ENCODE measurements around the gene SMAP2. TPM values are rescaled to one million over a fixed set of nuclear protein-coding genes. Genes with fewer than 3 reads are reported as not detected.
"Not testable (repeated sequence)": the region's sequence is repeated elsewhere in the genome, so short reads cannot be mapped to it uniquely, and the experiment has no call there.

The SMAP2 gene
- total and polyA plus RNA-seq, 2 donors: 55.2 to 251 TPM

DNA sequence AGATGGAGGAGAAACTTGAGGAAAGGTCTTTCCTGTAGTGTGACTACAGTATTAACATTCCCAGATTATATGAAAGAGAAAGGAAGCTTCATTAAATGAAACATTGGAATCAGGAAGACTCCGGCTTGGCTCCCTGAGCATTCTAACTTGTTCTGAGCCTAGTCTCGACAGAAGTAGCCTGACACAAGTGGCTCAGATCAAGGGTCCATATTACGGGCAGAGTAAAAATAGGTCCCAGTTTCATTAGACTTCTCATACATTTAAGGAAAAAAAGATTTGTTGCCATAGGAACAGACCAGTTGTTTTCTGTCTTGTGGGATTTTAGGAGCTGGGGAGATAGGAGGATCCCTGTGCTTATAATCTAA, 12.8 kb downstream of the SMAP2 start:
- 34% methylated on average over 3 of the region's 3 CpGs for WGBS
- peak overlapping the region; percentile 95 to 100 for H3K27ac ChIP-seq (ENCODE audit: low read depth in 1 of 2, low read length in 1 of 2)
- peaks cover 16 to 18% of the 10 kb centered on the region in 2 donors for H3K36me3 ChIP-seq (ENCODE audit: control insufficient read depth in 2 of 2, insufficient read depth in 2 of 2, low read length in 1 of 2)
- H3K4me1 ChIP-seq (ENCODE audit: control insufficient read depth in 2 of 2, insufficient read depth in 2 of 2, low read length in 2 of 2): peaks cover 68 to 95% of the 10 kb centered on the region in 2 donors
- peak overlapping the region; percentile 17 to 49 for H3K4me3 ChIP-seq (ENCODE audit: low read length in 2 of 2)
- H3K27me3 ChIP-seq (ENCODE audit: control insufficient read depth in 2 of 2, insufficient read depth in 1 of 2, low read length in 1 of 2): no peaks in the 10 kb centered on the region
- H3K9me3 ChIP-seq (ENCODE audit: control insufficient read depth in 2 of 2, insufficient read depth in 1 of 2, low read length in 1 of 2): peaks cover 0 to 2% of the 10 kb centered on the region in 2 donors
- DNase-seq (ENCODE audit: low read depth in 6 of 9, low spot score in 9 of 9): no peak

GRCh38 chr1:40386796-40387195, 13.3 kb downstream of the SMAP2 start:
- Histone ChIP-seq H3K9me3 (ENCODE audit: control insufficient read depth in 2 of 2, insufficient read depth in 1 of 2, low read length in 1 of 2) (peaks cover 0 to 2% of the 10 kb centered on the region in 2 donors), H3K4me1 (ENCODE audit: control insufficient read depth in 2 of 2, insufficient read depth in 2 of 2, low read length in 2 of 2) (peaks cover 72 to 95% of the 10 kb centered on the region in 2 donors), H3K36me3 (ENCODE audit: control insufficient read depth in 2 of 2, insufficient read depth in 2 of 2, low read length in 1 of 2) (peaks cover 16 to 19% of the 10 kb centered on the region in 2 donors), H3K27ac (ENCODE audit: low read depth in 1 of 2, low read length in 1 of 2) (peak overlapping the region; percentile 95 to 97), H3K4me3 (ENCODE audit: low read length in 2 of 2) (peak overlapping the region; percentile 17 to 49), H3K27me3 (ENCODE audit: control insufficient read depth in 2 of 2, insufficient read depth in 1 of 2, low read length in 1 of 2) (no peaks in the 10 kb centered on the region)
- DNase-seq (ENCODE audit: low read depth in 6 of 9, low spot score in 9 of 9): no peak
- WGBS: 77% methylated on average over 9 of the region's 9 CpGs

DNA sequence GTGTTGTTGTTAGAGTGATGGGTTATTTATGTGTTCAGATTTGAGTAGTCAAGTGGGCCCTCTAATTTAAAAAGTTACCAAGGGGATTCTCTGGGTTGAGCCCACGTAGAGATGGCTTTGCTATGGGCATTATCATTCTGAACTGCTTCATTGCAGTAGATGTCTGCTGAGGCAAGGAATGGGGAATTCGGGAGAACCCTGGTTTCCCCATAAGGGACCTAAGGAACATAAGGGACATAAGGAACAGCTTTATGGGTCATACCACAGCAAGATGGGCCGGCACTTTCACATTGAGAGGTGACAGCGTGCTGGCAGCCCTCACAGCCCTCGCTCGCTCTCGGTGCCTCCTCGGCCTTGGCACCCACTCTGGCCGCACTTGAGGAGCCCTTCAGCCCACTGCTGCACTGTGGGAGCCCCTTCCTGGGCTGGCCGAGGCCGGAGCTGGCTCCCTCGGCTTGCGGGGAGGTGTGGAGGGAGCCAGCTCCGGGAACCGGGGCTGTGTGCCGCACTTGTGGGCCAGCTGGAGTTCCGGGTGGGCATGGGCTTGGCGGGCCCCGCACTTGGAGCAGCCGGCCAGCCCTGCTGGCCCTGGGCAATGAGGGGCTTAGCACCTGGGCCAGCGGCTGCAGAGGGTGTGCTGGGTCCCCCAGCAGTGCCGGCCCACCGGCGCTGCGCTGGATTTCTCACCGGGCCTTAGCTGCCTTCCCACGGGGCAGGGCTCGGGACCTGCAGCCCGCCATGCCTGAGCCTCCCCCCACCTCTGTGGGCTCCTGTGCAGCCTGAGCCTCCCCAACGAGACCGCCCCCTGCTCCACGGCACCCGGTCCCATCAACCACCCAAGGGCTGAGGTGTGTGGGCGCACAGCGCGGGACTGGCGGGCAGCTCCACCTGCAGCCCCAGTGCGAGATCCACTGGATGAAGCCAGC, 14.1 kb downstream of the SMAP2 start:
- H3K27ac ChIP-seq (ENCODE audit: low read depth in 1 of 2, low read length in 1 of 2): peak overlapping the region; percentile 95 to 98
- not testable (repeated sequence) for DNase-seq (ENCODE audit: low read depth in 6 of 9, low spot score in 9 of 9); H3K9me3 ChIP-seq (ENCODE audit: control insufficient read depth in 2 of 2, insufficient read depth in 1 of 2, low read length in 1 of 2); H3K27me3 ChIP-seq (ENCODE audit: control insufficient read depth in 2 of 2, insufficient read depth in 1 of 2, low read length in 1 of 2)
- H3K4me1 ChIP-seq (ENCODE audit: control insufficient read depth in 2 of 2, insufficient read depth in 2 of 2, low read length in 2 of 2): peaks cover 75 to 97% of the 10 kb centered on the region in 2 donors
- peaks cover 15% of the 10 kb centered on the region in 2 donors for H3K36me3 ChIP-seq (ENCODE audit: control insufficient read depth in 2 of 2, insufficient read depth in 2 of 2, low read length in 1 of 2)
- H3K4me3 ChIP-seq (ENCODE audit: low read length in 2 of 2): peak overlapping the region in 1 of 2 donors; percentile 27
- WGBS: 92% methylated on average over 38 of the region's 38 CpGs

DNA sequence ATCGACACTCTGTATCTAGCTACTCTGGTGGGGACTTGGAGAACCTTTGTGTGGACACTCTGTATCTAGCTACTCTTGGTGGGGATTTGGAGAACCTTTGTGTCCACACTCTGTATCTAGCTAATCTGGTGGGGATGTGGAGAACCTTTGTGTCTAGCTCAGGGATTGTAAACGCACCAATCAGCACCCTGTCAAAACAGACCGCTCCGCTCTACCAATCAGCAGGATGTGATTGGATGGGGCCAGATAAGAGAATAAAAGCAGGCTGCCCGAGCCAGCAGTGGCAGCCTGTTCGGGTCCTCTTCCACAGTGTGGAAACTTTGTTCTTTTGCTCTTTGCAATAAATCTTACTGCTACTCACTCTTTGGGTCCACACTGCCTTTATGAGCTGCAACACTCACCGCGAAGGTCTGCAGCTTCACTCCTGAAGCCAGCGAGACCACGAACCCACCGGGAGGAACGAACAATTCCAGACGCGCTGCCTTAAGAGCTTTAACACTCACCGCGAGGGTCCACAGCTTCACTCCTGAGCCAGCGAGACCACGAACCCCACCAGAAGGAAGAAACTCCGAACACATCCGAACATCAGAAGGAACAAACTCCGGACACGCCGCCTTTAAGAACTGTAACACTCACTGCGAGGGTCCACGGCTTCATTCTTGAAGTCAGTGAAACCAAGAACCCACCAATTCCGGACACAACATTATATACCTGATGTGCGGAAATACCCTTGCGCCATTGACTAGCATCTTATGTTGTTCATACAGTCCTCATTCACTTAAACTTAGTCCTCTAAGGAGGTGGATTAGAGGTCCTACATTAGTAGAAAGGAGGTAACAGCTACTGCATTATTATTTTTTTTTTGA, 15.2 kb downstream of the SMAP2 start:
- 73% methylated on average over 28 of the region's 28 CpGs for WGBS
- H3K27ac ChIP-seq (ENCODE audit: low read depth in 1 of 2, low read length in 1 of 2): peak overlapping the region; percentile 97 to 100
- not testable (repeated sequence) for H3K9me3 ChIP-seq (ENCODE audit: control insufficient read depth in 2 of 2, insufficient read depth in 1 of 2, low read length in 1 of 2); DNase-seq (ENCODE audit: low read depth in 6 of 9, low spot score in 9 of 9); H3K27me3 ChIP-seq (ENCODE audit: control insufficient read depth in 2 of 2, insufficient read depth in 1 of 2, low read length in 1 of 2)
- peak overlapping the region; percentile 6 to 36 for H3K4me3 ChIP-seq (ENCODE audit: low read length in 2 of 2)
- peaks cover 7 to 11% of the 10 kb centered on the region in 2 donors for H3K36me3 ChIP-seq (ENCODE audit: control insufficient read depth in 2 of 2, insufficient read depth in 2 of 2, low read length in 1 of 2)
- H3K4me1 ChIP-seq (ENCODE audit: control insufficient read depth in 2 of 2, insufficient read depth in 2 of 2, low read length in 2 of 2): peaks cover 71 to 97% of the 10 kb centered on the region in 2 donors

GRCh38 chr1:40389322-40389803, 15.8 kb downstream of the SMAP2 start:
- Histone ChIP-seq H3K4me3 (ENCODE audit: low read length in 2 of 2) (peak overlapping the region; percentile 6 to 36), H3K27me3 (ENCODE audit: control insufficient read depth in 2 of 2, insufficient read depth in 1 of 2, low read length in 1 of 2) (no peaks in the 10 kb centered on the region), H3K27ac (ENCODE audit: low read depth in 1 of 2, low read length in 1 of 2) (peak overlapping the region; percentile 97 to 100), H3K9me3 (ENCODE audit: control insufficient read depth in 2 of 2, insufficient read depth in 1 of 2, low read length in 1 of 2) (peaks cover 0 to 2% of the 10 kb centered on the region in 2 donors), H3K36me3 (ENCODE audit: control insufficient read depth in 2 of 2, insufficient read depth in 2 of 2, low read length in 1 of 2) (peaks cover 7 to 11% of the 10 kb centered on the region in 2 donors), H3K4me1 (ENCODE audit: control insufficient read depth in 2 of 2, insufficient read depth in 2 of 2, low read length in 2 of 2) (peaks cover 72 to 95% of the 10 kb centered on the region in 2 donors)
- DNase-seq (ENCODE audit: low read depth in 6 of 9, low spot score in 9 of 9): peak in 4 of 9 donors; percentile 67 to 88 (median 70)
- WGBS: 46% methylated on average over 3 of the region's 3 CpGs

DNA sequence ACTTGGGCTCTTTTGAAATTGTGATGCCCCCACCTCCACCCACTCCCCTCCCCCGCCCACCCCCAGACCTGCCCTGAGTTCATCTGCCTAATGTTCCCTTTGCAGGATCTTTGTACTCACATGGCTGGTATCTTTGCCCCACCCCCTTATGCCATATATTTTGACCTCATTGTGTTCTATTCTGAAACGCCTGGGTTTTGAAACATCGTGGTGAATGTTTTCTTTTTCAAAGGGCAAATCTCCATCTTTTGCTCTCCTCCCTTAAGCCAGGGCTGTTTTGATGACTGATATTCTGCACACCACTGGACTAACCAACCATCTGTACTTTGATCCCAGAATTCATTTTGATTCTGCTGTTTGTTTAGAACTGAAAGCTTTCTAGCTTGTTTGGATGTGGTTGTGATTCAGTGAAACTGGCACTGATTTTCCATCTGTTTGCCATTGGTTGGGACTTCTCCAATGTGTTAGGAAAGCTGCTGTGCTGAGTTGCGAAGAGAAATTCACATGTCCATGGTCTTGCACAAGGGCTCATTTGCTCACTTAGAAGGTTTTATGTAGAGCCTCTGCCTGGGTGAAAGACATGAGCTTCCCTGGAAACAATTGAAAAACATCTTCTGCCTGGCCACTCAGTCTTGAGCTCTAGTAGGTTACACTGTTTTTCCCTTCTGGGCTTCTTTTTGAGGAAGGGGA, 16.5 kb downstream of the SMAP2 start:
- Histone ChIP-seq H3K27me3 (ENCODE audit: control insufficient read depth in 2 of 2, insufficient read depth in 1 of 2, low read length in 1 of 2) (no peaks in the 10 kb centered on the region), H3K4me3 (ENCODE audit: low read length in 2 of 2) (peak overlapping the region in 1 of 2 donors; percentile 36), H3K36me3 (ENCODE audit: control insufficient read depth in 2 of 2, insufficient read depth in 2 of 2, low read length in 1 of 2) (peaks cover 4 to 6% of the 10 kb centered on the region in 2 donors), H3K9me3 (ENCODE audit: control insufficient read depth in 2 of 2, insufficient read depth in 1 of 2, low read length in 1 of 2) (no peaks in the 10 kb centered on the region), H3K4me1 (ENCODE audit: control insufficient read depth in 2 of 2, insufficient read depth in 2 of 2, low read length in 2 of 2) (peaks cover 72 to 95% of the 10 kb centered on the region in 2 donors), H3K27ac (ENCODE audit: low read depth in 1 of 2, low read length in 1 of 2) (peak overlapping the region; percentile 97 to 100)
- WGBS: 48% methylated on average over 4 of the region's 4 CpGs
- peak in 1 of 9 donors; percentile 67 for DNase-seq (ENCODE audit: low read depth in 6 of 9, low spot score in 9 of 9)

GRCh38 chr1:40390857-40391256, 17.3 kb downstream of the SMAP2 start:
- H3K4me3 ChIP-seq (ENCODE audit: low read length in 2 of 2): peak overlapping the region in 1 of 2 donors; percentile 36
- H3K27ac ChIP-seq (ENCODE audit: low read depth in 1 of 2, low read length in 1 of 2): peak overlapping the region; percentile 97 to 100
- DNase-seq (ENCODE audit: low read depth in 6 of 9, low spot score in 9 of 9): no peak
- peaks cover 72 to 92% of the 10 kb centered on the region in 2 donors for H3K4me1 ChIP-seq (ENCODE audit: control insufficient read depth in 2 of 2, insufficient read depth in 2 of 2, low read length in 2 of 2)
- WGBS: 95% methylated on average over 3 of the region's 3 CpGs
- H3K36me3 ChIP-seq (ENCODE audit: control insufficient read depth in 2 of 2, insufficient read depth in 2 of 2, low read length in 1 of 2): peaks cover 4 to 6% of the 10 kb centered on the region in 2 donors
- H3K9me3 ChIP-seq (ENCODE audit: control insufficient read depth in 2 of 2, insufficient read depth in 1 of 2, low read length in 1 of 2): no peaks in the 10 kb centered on the region
- H3K27me3 ChIP-seq (ENCODE audit: control insufficient read depth in 2 of 2, insufficient read depth in 1 of 2, low read length in 1 of 2): no peaks in the 10 kb centered on the region

GRCh38 chr1:40391688-40392145, 18.2 kb downstream of the SMAP2 start:
- no peaks in the 10 kb centered on the region for H3K9me3 ChIP-seq (ENCODE audit: control insufficient read depth in 2 of 2, insufficient read depth in 1 of 2, low read length in 1 of 2)
- WGBS: 84% methylated on average over 1 of the region's 1 CpG
- peak overlapping the region in 1 of 2 donors; percentile 30 for H3K4me3 ChIP-seq (ENCODE audit: low read length in 2 of 2)
- no peak for DNase-seq (ENCODE audit: low read depth in 6 of 9, low spot score in 9 of 9)
- H3K27ac ChIP-seq (ENCODE audit: low read depth in 1 of 2, low read length in 1 of 2): peak overlapping the region; percentile 97 to 100
- no peaks in the 10 kb centered on the region for H3K27me3 ChIP-seq (ENCODE audit: control insufficient read depth in 2 of 2, insufficient read depth in 1 of 2, low read length in 1 of 2)
- H3K4me1 ChIP-seq (ENCODE audit: control insufficient read depth in 2 of 2, insufficient read depth in 2 of 2, low read length in 2 of 2): peaks cover 68 to 85% of the 10 kb centered on the region in 2 donors
- H3K36me3 ChIP-seq (ENCODE audit: control insufficient read depth in 2 of 2, insufficient read depth in 2 of 2, low read length in 1 of 2): peaks cover 4 to 6% of the 10 kb centered on the region in 2 donors

Data from thymus (tissue), 11 donors.